GM12892 (cell line): ENCODE measurements around the gene RAD54L.
"Not testable (repeated sequence)": the region's sequence is repeated elsewhere in the genome, so short reads cannot be mapped to it uniquely, and the experiment has no call there.

ENCODE experiments used
- POLR2A ChIP-seq: IDR thresholded peaks from 2 replicates; pipeline ENCODE4 v1.6.1; 2011; ENCODE audit warnings: low read depth, low read length, control low read depth
- POLR2AphosphoS5 ChIP-seq: IDR thresholded peaks from 2 replicates; pipeline ENCODE4 v1.6.1; 2011; ENCODE audit warnings: low read depth, low read length, control low read depth

DNA sequence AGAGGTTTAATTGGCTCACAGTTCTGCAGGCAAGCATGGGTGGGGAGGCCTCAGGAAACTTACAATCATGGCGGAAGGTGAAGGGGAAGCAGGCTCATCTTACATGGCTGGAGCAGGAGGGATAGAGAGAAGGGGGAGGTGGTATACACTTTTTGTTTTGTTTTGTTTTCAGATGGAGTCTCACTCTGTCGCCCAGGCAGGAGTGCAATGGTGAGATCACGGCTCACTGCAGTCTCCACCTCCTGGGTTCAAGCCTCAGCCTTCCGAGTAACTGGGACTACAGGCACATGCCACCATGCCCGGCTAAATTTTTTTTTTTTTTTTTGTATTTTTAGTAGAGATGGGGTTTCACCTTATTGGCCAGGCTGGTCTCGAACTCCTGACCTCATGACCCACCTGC lies 74.6 kb downstream of the RAD54L start:
- not testable (repeated sequence) for TF ChIP-seq POLR2A, POLR2AphosphoS5
